ENCODE results near the gene NCOA7.

GRCh38 chr6:125855783-125856182 is 65.0 kb downstream of the NCOA7 start:
- no peak for TF ChIP-seq CTCF (IDR thresholded peaks at IDR 0.05)
- TF ChIP-seq POLR2A (IDR thresholded peaks at IDR 0.05): no peak

All from thyroid gland (tissue), 4 donors.